NCI-H2196 treated with DMSO at 0.1 percent for 48 hours (cell line): ENCODE results near the gene CEP68.
"Not testable (repeated sequence)": the region's sequence is repeated elsewhere in the genome, so short reads cannot be mapped to it uniquely, and the experiment has no call there.

Experiments
- DNase-seq: peaks from one replicate; lab custom pipeline; 2025; ENCODE audit not compliant: unreplicated experiment; lab: John Stamatoyannopoulos, UW

The CEP68 gene

GRCh38 chr2:65079017-65079416 lies 22.8 kb downstream of the CEP68 start:
- no peak for DNase-seq

GRCh38 chr2:65081232-65081685 lies 25.0 kb downstream of the CEP68 start:
- DNase-seq, result no peak

DNA sequence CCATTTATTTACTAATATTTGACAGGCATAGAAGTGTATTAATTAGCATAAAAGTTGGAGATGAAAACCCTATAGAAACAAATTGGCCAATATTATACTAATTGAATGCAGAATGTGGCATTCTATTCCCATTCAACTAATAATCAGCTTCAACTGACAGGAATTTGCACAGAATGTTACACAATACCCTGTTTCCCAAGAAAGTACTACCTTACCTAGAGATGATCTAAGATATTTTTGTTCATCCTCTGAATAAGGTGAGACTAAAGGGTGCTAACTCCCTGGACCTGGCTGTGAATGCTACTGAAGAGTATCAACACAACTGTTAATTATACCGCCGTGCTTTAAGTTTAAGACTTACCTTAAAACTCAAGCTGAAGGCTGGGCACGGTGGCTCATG lies 28.9 kb downstream of the CEP68 start:
- no peak for DNase-seq

DNA sequence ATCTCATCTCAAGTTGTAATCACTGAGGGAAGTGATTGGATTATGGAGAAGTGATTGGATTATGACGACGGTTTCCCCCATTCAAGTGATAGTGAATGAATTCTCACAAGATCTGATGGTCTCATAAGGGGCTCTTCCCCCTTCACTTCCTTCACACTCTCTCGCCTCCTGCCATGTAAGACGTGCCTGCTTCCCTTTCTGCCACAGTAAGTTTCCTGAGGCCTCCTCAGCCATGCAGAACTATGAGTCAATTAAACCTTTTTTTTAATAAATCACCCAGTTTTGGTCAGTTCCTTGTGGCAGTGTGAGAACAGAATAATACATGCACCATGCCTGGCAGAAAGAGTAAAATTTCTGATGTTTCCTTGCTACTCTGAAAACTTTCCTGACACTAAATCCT lies 36.6 kb downstream of the CEP68 start:
- no peak for DNase-seq

- no peak for DNase-seq
Observed at GRCh38 chr2:65093211-65093610, 37.0 kb downstream of the CEP68 start.

- DNase-seq, result no peak
Observed at GRCh38 chr2:65096948-65097347, 40.7 kb downstream of the CEP68 start.

DNA sequence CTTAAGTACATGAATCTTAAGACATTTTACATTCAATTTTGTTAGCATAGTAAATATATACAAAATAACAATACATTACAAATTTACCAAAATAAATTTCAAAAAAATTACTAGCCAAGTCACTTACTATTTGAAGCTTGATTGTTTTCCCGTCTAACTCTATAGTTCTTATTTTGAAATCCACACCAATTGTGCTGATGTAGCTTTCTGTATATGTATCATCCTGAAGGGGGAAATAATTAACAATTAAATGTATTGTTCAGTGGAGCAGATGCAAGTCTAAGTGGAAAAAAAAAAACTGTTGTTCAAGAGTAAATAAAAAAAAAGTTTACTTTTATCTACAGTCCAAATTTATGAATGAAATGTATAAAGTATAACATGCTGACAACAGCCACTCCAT lies 41.6 kb downstream of the CEP68 start:
- no peak for DNase-seq

- DNase-seq, result no peak
Observed at GRCh38 chr2:65098741-65099140, 42.5 kb downstream of the CEP68 start.

DNA sequence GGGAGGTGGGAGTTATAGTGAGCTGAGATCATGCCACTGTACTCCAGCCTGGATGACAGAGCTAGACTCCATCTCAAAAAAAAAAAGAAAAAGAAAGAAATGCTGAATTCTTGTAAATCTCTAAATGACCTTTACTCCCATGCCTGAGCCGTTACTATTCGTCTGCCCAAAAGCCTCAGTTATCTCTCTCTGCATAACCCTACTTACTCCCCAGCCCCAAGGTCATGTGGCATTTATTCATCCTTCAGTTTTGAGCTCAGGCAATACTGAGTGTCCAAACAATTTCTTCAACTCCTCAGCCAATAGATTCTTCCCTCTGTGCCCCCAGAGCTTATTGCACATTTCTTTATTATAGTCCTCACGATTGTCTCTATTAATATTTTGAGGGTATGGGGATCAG lies 44.9 kb downstream of the CEP68 start:
- DNase-seq, result no peak

DNA sequence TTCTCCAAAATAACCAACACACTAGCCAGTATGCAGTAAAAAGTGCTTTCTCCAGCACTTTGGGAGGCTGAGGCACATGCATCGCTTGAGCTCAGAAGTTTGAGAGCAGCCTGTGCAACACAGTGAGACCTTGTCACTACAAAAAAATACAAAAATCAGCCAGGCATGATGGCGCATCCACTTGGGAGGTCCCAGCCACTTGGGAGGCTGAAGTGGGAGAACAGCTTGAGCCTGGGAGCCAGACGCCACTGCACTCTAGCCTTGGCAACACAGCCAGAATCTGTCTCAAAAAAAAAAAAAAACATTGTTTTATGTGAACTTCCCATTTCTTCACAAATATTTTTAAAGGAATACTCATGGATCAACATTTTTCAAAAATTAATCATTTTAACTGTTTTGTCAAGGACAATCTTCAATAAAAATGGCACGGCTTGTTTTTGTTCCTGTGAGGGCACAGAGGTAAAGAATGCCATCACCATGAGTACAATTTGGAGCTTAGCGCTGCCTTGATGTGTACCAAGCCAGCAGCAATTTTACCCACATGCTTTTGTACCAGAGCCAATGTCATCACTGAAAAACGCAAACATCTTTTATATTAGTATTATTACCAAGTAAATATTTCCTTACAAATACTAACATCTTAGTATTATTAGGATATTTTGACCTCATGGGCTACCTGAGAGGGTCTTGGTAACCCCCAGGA lies 46.9 kb downstream of the CEP68 start:
- DNase-seq, result no peak

- no peak for DNase-seq
Observed at GRCh38 chr2:65107530-65107929, 51.3 kb downstream of the CEP68 start.

- DNase-seq, result no peak
Observed at GRCh38 chr2:65108780-65109179, 52.6 kb downstream of the CEP68 start.

- no peak for DNase-seq
Observed at GRCh38 chr2:65112633-65113032, 56.4 kb downstream of the CEP68 start.

DNA sequence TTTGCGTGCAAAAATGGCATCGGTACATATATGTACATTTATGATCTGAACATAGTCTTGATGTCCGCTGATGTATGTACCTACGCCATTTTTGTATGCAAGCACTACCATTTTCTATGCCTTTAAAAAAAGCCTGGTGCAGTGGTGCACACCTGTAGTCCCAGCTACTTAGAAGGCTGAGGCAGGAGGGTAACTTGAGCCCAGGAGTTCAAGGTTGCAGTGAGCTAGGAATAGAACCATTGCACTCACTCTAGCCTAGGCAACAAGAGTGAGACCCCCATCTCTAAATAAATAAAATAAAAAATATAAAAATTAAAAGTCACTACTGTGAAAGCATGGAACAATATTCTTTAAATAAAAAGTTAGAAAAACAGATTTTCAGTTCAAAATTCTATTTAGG lies 57.0 kb downstream of the CEP68 start:
- DNase-seq, result no peak

- DNase-seq, result no peak
Observed at GRCh38 chr2:65113816-65114215, 57.6 kb downstream of the CEP68 start.

- DNase-seq, result no peak
Observed at GRCh38 chr2:65114921-65115320, 58.7 kb downstream of the CEP68 start.

- DNase-seq, result no peak
Observed at GRCh38 chr2:65116645-65117044, 60.4 kb downstream of the CEP68 start.

GRCh38 chr2:65120990-65121693 lies 64.9 kb downstream of the CEP68 start:
- no peak for DNase-seq

GRCh38 chr2:65122313-65122712 lies 66.1 kb downstream of the CEP68 start:
- DNase-seq, result no peak

DNA sequence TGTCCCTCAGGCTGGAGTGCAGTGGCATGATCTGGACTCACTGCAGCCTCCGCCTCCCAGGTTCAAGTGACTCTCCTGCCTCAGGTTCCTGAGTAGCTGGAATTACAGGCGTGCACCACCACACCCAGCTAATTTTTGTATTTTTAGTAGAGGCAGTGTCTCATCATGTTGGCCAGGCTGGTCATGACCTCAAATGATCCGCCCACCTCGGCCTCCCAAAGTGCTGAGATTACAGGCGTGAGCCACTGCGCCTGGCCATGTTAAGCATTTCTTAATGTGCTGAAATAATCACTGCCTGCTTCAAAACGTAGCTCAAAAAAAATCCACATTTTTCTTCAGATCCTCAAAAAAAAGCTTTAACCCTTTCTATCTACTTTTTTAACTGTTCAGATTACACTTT lies 69.2 kb downstream of the CEP68 start:
- DNase-seq, result not testable (repeated sequence)

GRCh38 chr2:65128297-65129190 lies 72.3 kb downstream of the CEP68 start:
- DNase-seq, result no peak
